HepG2 (cell line): ENCODE results near the gene COL25A1. TPM values are rescaled to one million over a fixed set of nuclear protein-coding genes. Genes with fewer than 3 reads are reported as not detected.

ENCODE experiments used
- ATAC-seq: fragments of 200-7000 bp; cut with Tn5 transposase; 3 replicates; pipeline ENCODE4 v1.9.1; 2020; ENCODE audit warnings: mild to moderate bottlenecking, moderate library complexity
- BruUV-seq: library from RNA; stranded (reverse); fragments of 400-500 nt; replicated peaks from 2 replicates; lab custom pipeline; 2021; lab: Mats Ljungman, UMichigan
- CTCF ChIA-PET: fragments of 300-600 bp; formaldehyde crosslinking; extraction: SDS; loops from one replicate; lab custom pipeline; 2021; ENCODE audit warnings: low total read pairs, inconsistent platforms, low intra/inter-chr PET ratio; lab: Yijun Ruan, JAX
- POLR2A ChIA-PET: fragments of 350-600 bp; sonication (Branson Sonifier 250); formaldehyde crosslinking; loops from one replicate; lab custom pipeline; 2020; ENCODE audit warnings: antibody characterized with exemption, inconsistent platforms; lab: Yijun Ruan, JAX
- DNase-seq: peaks from one replicate; pipeline ENCODE4 v3.0.0-alpha.2; 2015; ENCODE audit warnings: low spot score
- FAIRE-seq: peaks from 3 replicates; lab custom pipeline; 2011; peaks lifted over from hg19 to GRCh38; lab: Jason Lieb, UNC
- H2AFZ ChIP-seq: one replicate; pipeline ENCODE4 v1.6.1; 2011; ENCODE audit warnings: low read length, inconsistent platforms
- H3K27ac ChIP-seq: fragments of 300-600 bp; 3 replicates; pipeline ENCODE4 v1.8.0; 2011; ENCODE audit warnings: mixed run types, mild to moderate bottlenecking, mixed read lengths, low read length, inconsistent platforms; ENCODE audit not compliant: insufficient read depth; ENCODE audit errors: extremely low read length
- H3K27me3 ChIP-seq, 2 experiments: fragments of 200-600 bp in 1 of 2; 2 replicates in 1 of 2; 3 replicates in 1 of 2; pipeline versions ENCODE4 v1.6.0 to v1.8.0; 2011; ENCODE audit warnings: low read length in 2 of 2, mild to moderate bottlenecking in 2 of 2, moderate library complexity in 2 of 2, inconsistent platforms in 1 of 2; ENCODE audit not compliant: insufficient read depth in 2 of 2, control insufficient read depth in 1 of 2
- H3K36me3 ChIP-seq, 2 experiments: fragments of 200-600 bp in 1 of 2; replicated peaks in 1 of 2; 2 replicates in 1 of 2; 3 replicates in 1 of 2; pipeline versions ENCODE4 v1.5.1 to v1.8.0; 2011; ENCODE audit warnings: low read length in 2 of 2, inconsistent platforms in 1 of 2; ENCODE audit not compliant: insufficient read depth in 2 of 2, control insufficient read depth in 1 of 2
- H3K4me1 ChIP-seq: 2 replicates; pipeline ENCODE4 v1.5.1; 2012; ENCODE audit warnings: low read length, inconsistent platforms; ENCODE audit not compliant: insufficient read depth
- H3K4me2 ChIP-seq: 2 replicates; pipeline ENCODE4 v1.6.0; 2011; ENCODE audit warnings: low read depth, low read length, inconsistent platforms
- H3K4me3 ChIP-seq, 3 experiments: fragments of 200-600 bp in 1 of 3; sonication (generic), shearing (Covaris generic) in 1 of 3; replicated peaks in 1 of 3; 2 replicates each; pipeline ENCODE4 v1.5.1; 2011 to 2016; ENCODE audit warnings: low read length in 3 of 3, inconsistent platforms in 2 of 3, low read depth in 2 of 3, mild to moderate bottlenecking in 2 of 3, control low read depth in 1 of 3, mixed read lengths in 1 of 3; ENCODE audit not compliant: insufficient read depth in 1 of 3
- H3K79me2 ChIP-seq: one replicate; pipeline ENCODE4 v1.6.1; 2011; ENCODE audit warnings: low read length, inconsistent platforms; ENCODE audit not compliant: insufficient read depth
- H3K9ac ChIP-seq: 2 replicates; pipeline ENCODE4 v1.6.0; 2011; ENCODE audit warnings: mild to moderate bottlenecking, low read depth, low read length, inconsistent platforms; ENCODE audit not compliant: insufficient read depth
- H3K9me3 ChIP-seq: 2 replicates; pipeline ENCODE4 v1.5.1; 2012; ENCODE audit warnings: mild to moderate bottlenecking, low read length
- H4K20me1 ChIP-seq: 2 replicates; pipeline ENCODE4 v1.6.0; 2011; ENCODE audit warnings: inconsistent platforms, mild to moderate bottlenecking, low read length, moderate library complexity; ENCODE audit not compliant: insufficient read depth
- ONECUT2 ChIP-seq: sonication (generic); formaldehyde crosslinking; IDR thresholded peaks from 2 replicates; pipeline ENCODE4 v1.4.0; 2020; ENCODE audit warnings: missing genetic modification reagents
- TP53 ChIP-seq: sonication (generic); formaldehyde crosslinking; conservative IDR thresholded peaks from 2 replicates; pipeline ENCODE4 v1.4.0; 2020; ENCODE audit warnings: missing genetic modification reagents
- ZNF616 ChIP-seq: sonication (generic); formaldehyde crosslinking; IDR thresholded peaks from 2 replicates; pipeline ENCODE4 v1.5.0; 2020; ENCODE audit warnings: low read depth, mild to moderate bottlenecking, missing genetic modification reagents
- WGBS: methylation state at CpG from one replicate; pipeline ENCODE4 v1.1.6; 2017; ENCODE audit warnings: low lambda C conversion rate; 5-methylcytosine and 5-hydroxymethylcytosine counted together
- in situ Hi-C: cut with HindIII; loops from 2 replicates; pipeline ENCODE4 v1.10.0; 2017; ENCODE audit warnings: low pct_unique_long_range_greater_than_20kb; ENCODE audit not compliant: extremely low pct_ligation_motif_present
- intact Hi-C: fragments of 100-400 bp; cut with micrococcal nuclease; formaldehyde crosslinking; loops from one replicate; pipeline ENCODE4 v1.10.0; 2022; ENCODE audit not compliant: unreplicated experiment
- polyA plus RNA-seq, 8 experiments: library from polyadenylated mRNA; depleted of rRNA in 3 of 8; stranded (reverse) in 7 of 8; unstranded in 1 of 8; fragments of >200 nt; fragmentation: Illumina TruSeq in 4 of 8; extraction: Trizol in 4 of 8; gene quantifications; 2 replicates each; pipeline versions ENCODE4 v1.2.1 to v1.2.3, GENCODE V29; 2011 to 2016; ENCODE audit warnings: low read depth in 4 of 8, missing spikeins in 1 of 8, mixed read lengths in 1 of 8; ENCODE audit not compliant: insufficient read depth in 1 of 8
- total RNA-seq, 5 experiments: library from RNA; depleted of rRNA; stranded (reverse); fragments of >200 nt; fragmentation: Illumina TruSeq; extraction: Trizol; gene quantifications; 2 replicates each; pipeline ENCODE4 v1.2.3, GENCODE V29; 2016; ENCODE audit warnings: low read depth in 1 of 5
- TF ChIP-seq, protein P1 (sequence below): sonication (generic); formaldehyde crosslinking; IDR thresholded peaks from one replicate; pipeline ENCODE4 v1.5.1; 2020; ENCODE audit warnings: mild to moderate bottlenecking, missing genetic modification reagents; ENCODE audit errors: not compliant biosample characterization
- TF ChIP-seq, protein P2 (sequence below): sonication (generic); formaldehyde crosslinking; IDR thresholded peaks from 2 replicates; pipeline ENCODE4 v1.5.0; 2020; ENCODE audit warnings: mild to moderate bottlenecking, missing genetic modification reagents
- TF ChIP-seq, protein P3 (sequence below): sonication (generic); formaldehyde crosslinking; IDR thresholded peaks from 2 replicates; pipeline ENCODE4 v1.4.0; 2020; ENCODE audit warnings: mild to moderate bottlenecking, missing genetic modification reagents
- TF ChIP-seq, protein P4 (sequence below): sonication (generic); formaldehyde crosslinking; IDR thresholded peaks from 2 replicates; pipeline ENCODE4 v1.4.0; 2020; ENCODE audit warnings: missing genetic modification reagents

COL25A1 gene
- total and polyA plus RNA-seq, 2 of the 13 experiments (the other 11 are each of a cell fraction or from before 2014, with no cell fraction given): not detected

DNA sequence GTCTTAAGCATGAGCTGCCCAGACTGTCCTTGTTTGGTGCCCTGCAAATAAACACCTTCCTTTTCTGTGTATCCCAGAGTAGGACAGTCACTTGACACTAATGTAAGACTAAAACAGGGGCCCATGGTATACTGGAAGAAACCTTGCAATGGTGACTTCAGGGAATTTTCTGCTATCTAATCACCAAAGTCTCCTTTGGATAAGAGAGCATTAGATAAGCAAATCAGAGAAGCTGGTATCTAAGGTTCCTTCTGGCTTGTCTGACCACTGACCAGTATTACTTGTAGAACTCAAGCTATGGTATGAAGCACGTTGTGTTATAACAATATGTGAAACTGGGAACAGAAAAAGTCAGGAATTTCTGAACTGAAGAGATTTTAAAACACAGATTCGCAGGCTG lies 173.9 kb downstream of the COL25A1 start (continued):
- TF ChIP-seq, protein P1, sequence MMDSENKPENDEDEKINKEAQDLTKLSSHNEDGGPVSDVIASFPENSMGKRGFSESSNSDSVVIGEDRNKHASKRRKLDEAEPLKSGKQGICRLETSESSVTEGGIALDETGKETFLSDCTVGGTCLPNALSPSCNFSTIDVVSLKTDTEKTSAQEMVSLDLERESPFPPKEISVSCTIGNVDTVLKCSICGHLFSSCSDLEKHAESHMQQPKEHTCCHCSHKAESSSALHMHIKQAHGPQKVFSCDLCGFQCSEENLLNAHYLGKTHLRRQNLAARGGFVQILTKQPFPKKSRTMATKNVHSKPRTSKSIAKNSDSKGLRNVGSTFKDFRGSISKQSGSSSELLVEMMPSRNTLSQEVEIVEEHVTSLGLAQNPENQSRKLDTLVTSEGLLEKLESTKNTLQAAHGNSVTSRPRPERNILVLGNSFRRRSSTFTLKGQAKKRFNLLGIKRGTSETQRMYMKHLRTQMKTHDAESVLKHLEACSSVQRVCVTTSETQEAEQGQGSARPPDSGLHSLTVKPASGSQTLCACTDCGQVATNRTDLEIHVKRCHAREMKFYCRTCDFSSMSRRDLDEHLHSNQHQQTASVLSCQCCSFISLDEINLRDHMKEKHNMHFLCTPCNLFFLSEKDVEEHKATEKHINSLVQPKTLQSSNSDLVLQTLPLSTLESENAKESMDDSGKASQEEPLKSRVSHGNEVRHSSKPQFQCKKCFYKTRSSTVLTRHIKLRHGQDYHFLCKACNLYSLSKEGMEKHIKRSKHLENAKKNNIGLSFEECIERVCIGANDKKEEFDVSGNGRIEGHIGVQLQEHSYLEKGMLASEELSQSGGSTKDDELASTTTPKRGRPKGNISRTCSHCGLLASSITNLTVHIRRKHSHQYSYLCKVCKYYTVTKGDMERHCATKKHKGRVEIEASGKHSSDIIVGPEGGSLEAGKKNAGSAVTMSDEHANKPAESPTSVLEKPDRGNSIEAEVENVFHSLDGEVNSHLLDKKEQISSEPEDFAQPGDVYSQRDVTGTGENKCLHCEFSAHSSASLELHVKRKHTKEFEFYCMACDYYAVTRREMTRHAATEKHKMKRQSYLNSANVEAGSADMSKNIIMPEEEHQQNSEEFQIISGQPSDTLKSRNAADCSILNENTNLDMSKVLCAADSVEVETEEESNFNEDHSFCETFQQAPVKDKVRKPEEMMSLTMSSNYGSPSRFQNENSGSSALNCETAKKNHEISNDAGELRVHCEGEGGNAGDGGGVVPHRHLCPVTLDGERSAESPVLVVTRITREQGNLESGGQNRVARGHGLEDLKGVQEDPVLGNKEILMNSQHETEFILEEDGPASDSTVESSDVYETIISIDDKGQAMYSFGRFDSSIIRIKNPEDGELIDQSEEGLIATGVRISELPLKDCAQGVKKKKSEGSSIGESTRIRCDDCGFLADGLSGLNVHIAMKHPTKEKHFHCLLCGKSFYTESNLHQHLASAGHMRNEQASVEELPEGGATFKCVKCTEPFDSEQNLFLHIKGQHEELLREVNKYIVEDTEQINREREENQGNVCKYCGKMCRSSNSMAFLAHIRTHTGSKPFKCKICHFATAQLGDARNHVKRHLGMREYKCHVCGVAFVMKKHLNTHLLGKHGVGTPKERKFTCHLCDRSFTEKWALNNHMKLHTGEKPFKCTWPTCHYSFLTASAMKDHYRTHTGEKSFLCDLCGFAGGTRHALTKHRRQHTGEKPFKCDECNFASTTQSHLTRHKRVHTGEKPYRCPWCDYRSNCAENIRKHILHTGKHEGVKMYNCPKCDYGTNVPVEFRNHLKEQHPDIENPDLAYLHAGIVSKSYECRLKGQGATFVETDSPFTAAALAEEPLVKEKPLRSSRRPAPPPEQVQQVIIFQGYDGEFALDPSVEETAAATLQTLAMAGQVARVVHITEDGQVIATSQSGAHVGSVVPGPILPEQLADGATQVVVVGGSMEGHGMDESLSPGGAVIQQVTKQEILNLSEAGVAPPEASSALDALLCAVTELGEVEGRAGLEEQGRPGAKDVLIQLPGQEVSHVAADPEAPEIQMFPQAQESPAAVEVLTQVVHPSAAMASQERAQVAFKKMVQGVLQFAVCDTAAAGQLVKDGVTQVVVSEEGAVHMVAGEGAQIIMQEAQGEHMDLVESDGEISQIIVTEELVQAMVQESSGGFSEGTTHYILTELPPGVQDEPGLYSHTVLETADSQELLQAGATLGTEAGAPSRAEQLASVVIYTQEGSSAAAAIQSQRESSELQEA: no peak

DNA sequence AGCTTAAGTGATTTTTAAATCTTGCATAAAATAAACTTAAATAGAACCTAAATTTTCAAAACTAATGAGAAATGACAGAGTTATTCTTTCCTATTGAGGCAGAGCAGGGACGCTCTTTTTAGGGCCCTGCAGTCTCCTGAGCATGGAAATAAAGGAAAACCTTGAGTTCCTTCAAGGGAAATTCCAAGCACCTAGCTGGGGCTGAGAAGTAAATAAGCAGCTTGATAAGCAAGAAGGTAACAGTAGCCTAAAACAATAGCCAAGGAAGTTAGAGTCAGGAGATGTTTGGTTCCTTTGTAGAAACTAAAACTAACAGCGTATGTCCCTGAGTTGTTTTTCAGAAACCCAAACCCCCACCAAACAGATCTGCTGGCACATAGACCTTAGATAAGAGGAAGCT lies 174.6 kb downstream of the COL25A1 start:
- 5% methylated on average over 2 of the region's 2 CpGs for WGBS
- H2AFZ ChIP-seq: no peak overlapping the region
- BruUV-seq: no TSS peak
- no peaks in the 10 kb centered on the region for H3K79me2 ChIP-seq
- H3K36me3 ChIP-seq: no peaks in the 10 kb centered on the region
- ChIA-PET POLR2A (no interaction called here), CTCF (no interaction called here)
- H3K27ac ChIP-seq: no peak overlapping the region
- H3K4me3 ChIP-seq: no peak overlapping the region
- no peaks in the 10 kb centered on the region for H4K20me1 ChIP-seq
- ATAC-seq (no peak), FAIRE-seq (no peak), DNase-seq (no peak)
- no peaks in the 10 kb centered on the region for H3K9me3 ChIP-seq
- H3K4me1 ChIP-seq: no peaks in the 10 kb centered on the region
- intact Hi-C loops: no loop called here
- H3K4me2 ChIP-seq: no peak overlapping the region
- H3K9ac ChIP-seq: no peak overlapping the region
- no peaks in the 10 kb centered on the region for H3K27me3 ChIP-seq
- in situ Hi-C loops: no loop called here
- TF ChIP-seq, protein P2, sequence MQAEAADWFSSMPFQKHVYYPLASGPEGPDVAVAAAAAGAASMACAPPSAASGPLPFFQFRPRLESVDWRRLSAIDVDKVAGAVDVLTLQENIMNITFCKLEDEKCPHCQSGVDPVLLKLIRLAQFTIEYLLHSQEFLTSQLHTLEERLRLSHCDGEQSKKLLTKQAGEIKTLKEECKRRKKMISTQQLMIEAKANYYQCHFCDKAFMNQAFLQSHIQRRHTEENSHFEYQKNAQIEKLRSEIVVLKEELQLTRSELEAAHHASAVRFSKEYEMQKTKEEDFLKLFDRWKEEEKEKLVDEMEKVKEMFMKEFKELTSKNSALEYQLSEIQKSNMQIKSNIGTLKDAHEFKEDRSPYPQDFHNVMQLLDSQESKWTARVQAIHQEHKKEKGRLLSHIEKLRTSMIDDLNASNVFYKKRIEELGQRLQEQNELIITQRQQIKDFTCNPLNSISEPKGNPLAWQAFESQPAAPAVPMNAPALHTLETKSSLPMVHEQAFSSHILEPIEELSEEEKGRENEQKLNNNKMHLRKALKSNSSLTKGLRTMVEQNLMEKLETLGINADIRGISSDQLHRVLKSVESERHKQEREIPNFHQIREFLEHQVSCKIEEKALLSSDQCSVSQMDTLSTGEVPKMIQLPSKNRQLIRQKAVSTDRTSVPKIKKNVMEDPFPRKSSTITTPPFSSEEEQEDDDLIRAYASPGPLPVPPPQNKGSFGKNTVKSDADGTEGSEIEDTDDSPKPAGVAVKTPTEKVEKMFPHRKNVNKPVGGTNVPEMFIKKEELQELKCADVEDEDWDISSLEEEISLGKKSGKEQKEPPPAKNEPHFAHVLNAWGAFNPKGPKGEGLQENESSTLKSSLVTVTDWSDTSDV (CRISPR knock-in tag): no peak
- no peak for TF ChIP-seq ZNF616 (CRISPR knock-in tag)
- TF ChIP-seq ONECUT2 (CRISPR knock-in tag): no peak
- TF ChIP-seq, protein P3, sequence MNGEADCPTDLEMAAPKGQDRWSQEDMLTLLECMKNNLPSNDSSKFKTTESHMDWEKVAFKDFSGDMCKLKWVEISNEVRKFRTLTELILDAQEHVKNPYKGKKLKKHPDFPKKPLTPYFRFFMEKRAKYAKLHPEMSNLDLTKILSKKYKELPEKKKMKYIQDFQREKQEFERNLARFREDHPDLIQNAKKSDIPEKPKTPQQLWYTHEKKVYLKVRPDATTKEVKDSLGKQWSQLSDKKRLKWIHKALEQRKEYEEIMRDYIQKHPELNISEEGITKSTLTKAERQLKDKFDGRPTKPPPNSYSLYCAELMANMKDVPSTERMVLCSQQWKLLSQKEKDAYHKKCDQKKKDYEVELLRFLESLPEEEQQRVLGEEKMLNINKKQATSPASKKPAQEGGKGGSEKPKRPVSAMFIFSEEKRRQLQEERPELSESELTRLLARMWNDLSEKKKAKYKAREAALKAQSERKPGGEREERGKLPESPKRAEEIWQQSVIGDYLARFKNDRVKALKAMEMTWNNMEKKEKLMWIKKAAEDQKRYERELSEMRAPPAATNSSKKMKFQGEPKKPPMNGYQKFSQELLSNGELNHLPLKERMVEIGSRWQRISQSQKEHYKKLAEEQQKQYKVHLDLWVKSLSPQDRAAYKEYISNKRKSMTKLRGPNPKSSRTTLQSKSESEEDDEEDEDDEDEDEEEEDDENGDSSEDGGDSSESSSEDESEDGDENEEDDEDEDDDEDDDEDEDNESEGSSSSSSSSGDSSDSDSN: no peak
- TF ChIP-seq, protein P4, sequence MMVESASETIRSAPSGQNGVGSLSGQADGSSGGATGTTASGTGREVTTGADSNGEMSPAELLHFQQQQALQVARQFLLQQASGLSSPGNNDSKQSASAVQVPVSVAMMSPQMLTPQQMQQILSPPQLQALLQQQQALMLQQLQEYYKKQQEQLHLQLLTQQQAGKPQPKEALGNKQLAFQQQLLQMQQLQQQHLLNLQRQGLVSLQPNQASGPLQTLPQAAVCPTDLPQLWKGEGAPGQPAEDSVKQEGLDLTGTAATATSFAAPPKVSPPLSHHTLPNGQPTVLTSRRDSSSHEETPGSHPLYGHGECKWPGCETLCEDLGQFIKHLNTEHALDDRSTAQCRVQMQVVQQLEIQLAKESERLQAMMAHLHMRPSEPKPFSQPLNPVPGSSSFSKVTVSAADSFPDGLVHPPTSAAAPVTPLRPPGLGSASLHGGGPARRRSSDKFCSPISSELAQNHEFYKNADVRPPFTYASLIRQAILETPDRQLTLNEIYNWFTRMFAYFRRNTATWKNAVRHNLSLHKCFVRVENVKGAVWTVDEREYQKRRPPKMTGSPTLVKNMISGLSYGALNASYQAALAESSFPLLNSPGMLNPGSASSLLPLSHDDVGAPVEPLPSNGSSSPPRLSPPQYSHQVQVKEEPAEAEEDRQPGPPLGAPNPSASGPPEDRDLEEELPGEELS (CRISPR knock-in tag): no peak
- no peak for TF ChIP-seq TP53
